Small intestine (tissue), 7 donors: ENCODE data around the gene NOX5. TPM values are rescaled to one million over a fixed set of nuclear protein-coding genes. Genes with fewer than 3 reads are reported as not detected.

Source experiments
- DNase-seq, 2 donors: peaks; one replicate each; pipeline versions ENCODE4 v3.0.0 to v3.0.0-alpha.2; 2013
- FAIRE-seq: peaks from 2 replicates; lab custom pipeline; 2012; peaks lifted over from hg19 to GRCh38; lab: Jason Lieb, UNC
- H3K27ac ChIP-seq, 3 donors: one replicate each; pipeline ENCODE4 v1.5.1; 2013; ENCODE audit warnings: low read length in 2 of 3, mild to moderate bottlenecking in 2 of 3, control low read depth in 1 of 3, inconsistent platforms in 1 of 3, low read depth in 1 of 3, moderate library complexity in 1 of 3
- H3K27me3 ChIP-seq, 3 donors: one replicate each; pipeline ENCODE4 v1.6.1; 2013; ENCODE audit warnings: low read length in 3 of 3, inconsistent platforms in 1 of 3; ENCODE audit not compliant: control insufficient read depth in 3 of 3, insufficient read depth in 3 of 3
- H3K36me3 ChIP-seq, 3 donors: one replicate each; pipeline ENCODE4 v1.6.1; 2013; ENCODE audit warnings: low read length in 3 of 3, inconsistent platforms in 1 of 3, low read depth in 1 of 3, mild to moderate bottlenecking in 1 of 3, moderate library complexity in 1 of 3; ENCODE audit not compliant: control insufficient read depth in 3 of 3, insufficient read depth in 2 of 3
- H3K4me1 ChIP-seq, 3 donors: one replicate each; pipeline ENCODE4 v1.6.1; 2013; ENCODE audit warnings: low read length in 2 of 3, inconsistent platforms in 1 of 3, low read depth in 1 of 3, mild to moderate bottlenecking in 1 of 3, moderate library complexity in 1 of 3; ENCODE audit not compliant: control insufficient read depth in 3 of 3, insufficient read depth in 2 of 3
- H3K4me3 ChIP-seq, 3 donors: one replicate each; pipeline ENCODE4 v1.5.1; 2013; ENCODE audit warnings: low read length in 3 of 3, control low read depth in 1 of 3, inconsistent platforms in 1 of 3, low read depth in 1 of 3, mild to moderate bottlenecking in 1 of 3, moderate library complexity in 1 of 3
- H3K9me3 ChIP-seq, 2 donors: one replicate each; pipeline ENCODE4 v1.6.1; 2013; ENCODE audit warnings: low read depth in 1 of 2, low read length in 1 of 2; ENCODE audit not compliant: control insufficient read depth in 2 of 2, insufficient read depth in 1 of 2
- WGBS, 3 donors: extraction: QIAGEN DNeasy Blood & Tissue Kit; methylation state at CpG; one replicate each; pipeline ENCODE4 v1.1.7; 2013; 5-methylcytosine and 5-hydroxymethylcytosine counted together
- polyA plus RNA-seq, 4 donors: library from polyadenylated mRNA; stranded (reverse) in 3 of 4; unstranded in 1 of 4; fragments of 200-250 nt in 3 of 4; fragments of 120-200 nt in 1 of 4; gene quantifications; one replicate each; pipeline versions ENCODE4 v1.2.1 to v1.2.3, GENCODE V29; 2013
- donor health status: healthy with polysubstance abuse.
- donor health status: control.
- donor health status: control.
- donor health status: Bipolar disorder and iron deficiency.
- donor health status: healthy.

The NOX5 gene
- polyA plus RNA-seq, 4 donors: 0.04 TPM; not detected in 2

GRCh38 chr15:69002783-69003182 is 11.7 kb upstream of the NOX5 start:
- H3K4me3 ChIP-seq: no peak overlapping the region
- H3K4me1 ChIP-seq: no peaks in the 10 kb centered on the region
- no peak for FAIRE-seq
- no peak for DNase-seq
- peaks cover 0 to 2% (median 0%) of the 10 kb centered on the region in 3 donors for H3K27me3 ChIP-seq
- WGBS, 3 donors: 89 to 92% (median 91%) methylated on average over 4 of the region's 4 CpGs
- no peak overlapping the region for H3K27ac ChIP-seq
- peaks cover 0 to 7% of the 10 kb centered on the region in 2 donors for H3K9me3 ChIP-seq
- no peaks in the 10 kb centered on the region for H3K36me3 ChIP-seq

- Histone ChIP-seq H3K4me1 (no peaks in the 10 kb centered on the region), H3K4me3 (no peak overlapping the region), H3K36me3 (no peaks in the 10 kb centered on the region), H3K27me3 (peaks cover 0 to 2% (median 0%) of the 10 kb centered on the region in 3 donors), H3K27ac (peak overlapping the region in 1 of 3 donors; percentile 54), H3K9me3 (peaks cover 0 to 10% of the 10 kb centered on the region in 2 donors)
- 17 to 65% (median 50%) methylated on average over 2 of the region's 2 CpGs for WGBS, 3 donors
- FAIRE-seq (no peak), DNase-seq (peak; percentile 56 to 75)
Observed at GRCh38 chr15:69004011-69004410, 10.5 kb upstream of the NOX5 start.

- Histone ChIP-seq H3K27me3 (no peaks in the 10 kb centered on the region), H3K4me1 (no peaks in the 10 kb centered on the region), H3K4me3 (no peak overlapping the region), H3K27ac (no peak overlapping the region), H3K9me3 (peaks cover 0 to 18% of the 10 kb centered on the region in 2 donors), H3K36me3 (no peaks in the 10 kb centered on the region)
- no peak for DNase-seq
- no peak for FAIRE-seq
Observed at GRCh38 chr15:69008056-69008455, 6.4 kb upstream of the NOX5 start.

GRCh38 chr15:69009341-69009740 is 5.2 kb upstream of the NOX5 start:
- DNase-seq: no peak
- FAIRE-seq: no peak
- H3K36me3 ChIP-seq: no peaks in the 10 kb centered on the region
- no peak overlapping the region for H3K4me3 ChIP-seq
- WGBS, 3 donors: 88 to 91% (median 88%) methylated on average over 5 of the region's 5 CpGs
- no peak overlapping the region for H3K27ac ChIP-seq
- peaks cover 0 to 18% of the 10 kb centered on the region in 2 donors for H3K9me3 ChIP-seq
- no peaks in the 10 kb centered on the region for H3K4me1 ChIP-seq
- no peaks in the 10 kb centered on the region for H3K27me3 ChIP-seq

DNA sequence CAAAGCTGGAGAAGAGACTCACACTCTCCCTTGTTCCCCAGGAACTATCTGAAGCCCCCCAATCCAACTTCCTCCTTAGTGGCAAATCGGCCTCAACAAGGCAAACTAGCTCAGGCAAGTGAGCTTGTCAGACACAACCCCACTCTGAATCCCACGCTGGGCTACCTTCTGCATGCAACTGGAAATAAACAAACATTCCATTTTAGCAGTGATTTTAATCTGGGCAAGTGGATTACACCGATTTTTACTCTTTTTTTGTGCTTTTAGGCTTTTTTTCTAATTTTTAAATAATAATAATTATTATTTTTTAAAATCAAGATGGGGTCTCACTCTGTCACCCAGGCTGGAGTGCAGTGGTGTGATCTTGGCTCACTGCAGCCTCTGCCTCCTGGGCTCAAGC is 2.9 kb upstream of the NOX5 start:
- FAIRE-seq (no peak), DNase-seq (no peak)
- H3K27me3 ChIP-seq: no peaks in the 10 kb centered on the region
- H3K9me3 ChIP-seq: peaks cover 0 to 18% of the 10 kb centered on the region in 2 donors
- no peak overlapping the region for H3K4me3 ChIP-seq
- H3K36me3 ChIP-seq: no peaks in the 10 kb centered on the region
- WGBS, 3 donors: 85 to 89% (median 85%) methylated on average over 3 of the region's 3 CpGs
- no peak overlapping the region for H3K27ac ChIP-seq
- H3K4me1 ChIP-seq: no peaks in the 10 kb centered on the region

DNA sequence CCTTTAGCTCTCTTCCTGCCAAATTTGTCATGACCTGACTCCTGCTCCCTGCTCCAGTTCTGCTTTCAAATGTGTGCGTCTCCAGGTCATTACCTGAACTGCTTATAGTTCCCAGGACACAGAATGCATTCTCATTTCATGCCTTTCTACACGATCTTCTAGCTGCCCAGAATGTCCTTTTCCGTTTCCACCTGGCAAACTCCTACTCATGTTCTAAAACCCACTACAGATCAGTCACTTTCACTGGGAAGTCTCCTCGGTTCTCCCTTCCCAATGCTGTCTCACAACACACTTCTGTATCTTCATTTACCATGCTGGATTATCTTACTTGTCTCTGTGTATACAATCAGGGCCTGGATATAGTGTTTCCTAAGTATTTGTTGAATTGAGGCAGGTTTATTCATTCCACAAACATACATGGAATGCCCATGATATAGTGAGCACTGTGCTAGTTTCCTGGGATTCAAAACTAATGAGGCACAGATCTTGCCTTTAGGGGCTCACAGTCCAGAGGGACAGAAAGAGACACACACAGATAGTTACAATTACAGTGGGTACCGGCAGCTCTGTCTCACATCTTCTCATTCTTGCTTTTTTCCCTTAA is 1.6 kb upstream of the NOX5 start:
- no peak for FAIRE-seq
- WGBS, 3 donors: 82 to 89% (median 84%) methylated on average over 5 of the region's 5 CpGs

DNA sequence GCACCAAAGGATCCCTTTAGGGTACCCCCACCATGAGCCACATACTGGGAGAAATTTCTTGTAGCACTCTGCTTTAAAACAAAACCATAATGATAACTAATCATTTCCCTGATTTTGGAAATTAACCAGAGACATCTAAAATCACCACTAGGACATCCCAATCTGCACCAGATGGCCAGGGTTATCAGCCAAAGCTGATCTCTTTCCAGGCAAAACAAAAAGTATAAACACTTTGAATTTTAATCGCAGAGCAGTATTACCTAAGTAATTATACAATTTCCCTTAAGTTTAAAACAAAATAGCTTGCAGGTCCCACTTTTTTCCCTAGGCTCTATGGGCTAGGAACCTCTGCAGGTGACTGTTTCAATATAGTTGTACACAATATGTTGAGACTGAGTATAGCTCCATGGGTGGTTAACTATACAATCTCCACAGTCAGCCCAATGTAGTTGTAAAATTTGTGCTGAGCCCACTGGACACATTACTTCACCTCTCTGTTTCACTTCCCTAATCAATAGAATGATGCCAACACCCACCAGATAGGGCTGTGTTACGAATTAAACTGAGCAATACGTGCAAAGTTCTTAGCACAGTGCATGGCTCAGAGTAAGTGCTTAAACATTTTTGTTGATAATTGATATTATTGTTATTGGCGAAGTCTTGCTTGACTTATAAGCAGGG is 629 bp upstream of the NOX5 start:
- H3K36me3 ChIP-seq: no peaks in the 10 kb centered on the region
- no peak overlapping the region for H3K4me3 ChIP-seq
- H3K4me1 ChIP-seq: no peaks in the 10 kb centered on the region
- peaks cover 0 to 10% of the 10 kb centered on the region in 2 donors for H3K9me3 ChIP-seq
- DNase-seq (no peak), FAIRE-seq (no peak)
- no peak overlapping the region for H3K27ac ChIP-seq
- H3K27me3 ChIP-seq: no peaks in the 10 kb centered on the region
- 80 to 82% (median 81%) methylated on average over 4 of the region's 4 CpGs for WGBS, 3 donors

More for the DNA sequence above, 1.6 kb upstream of the NOX5 start:
- DNase-seq: no peak
- no peak overlapping the region for H3K4me3 ChIP-seq
- no peaks in the 10 kb centered on the region for H3K36me3 ChIP-seq
- no peaks in the 10 kb centered on the region for H3K4me1 ChIP-seq
- H3K27ac ChIP-seq: no peak overlapping the region
- no peaks in the 10 kb centered on the region for H3K27me3 ChIP-seq
- peaks cover 0 to 11% of the 10 kb centered on the region in 2 donors for H3K9me3 ChIP-seq

DNA sequence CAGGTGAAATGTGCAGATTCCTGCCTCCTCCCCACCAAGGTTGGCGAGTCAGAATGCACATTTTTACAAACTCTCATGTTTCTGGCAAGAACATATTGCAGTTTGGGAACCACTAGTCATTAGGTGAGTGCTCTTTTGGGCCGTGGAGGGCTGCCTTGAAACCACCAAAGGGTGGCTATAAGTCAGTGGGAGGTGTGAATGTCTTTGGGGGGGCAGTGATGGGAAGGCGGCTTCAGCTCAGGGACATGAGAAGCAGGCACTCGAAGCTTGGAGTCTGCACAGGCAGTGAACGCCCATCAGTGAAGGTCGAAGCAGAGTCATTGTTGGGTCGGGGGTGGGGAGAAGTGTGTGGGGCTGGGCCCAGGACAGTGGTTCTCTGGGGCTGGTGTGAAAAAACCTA is 1.1 kb downstream of the NOX5 start:
- WGBS, 3 donors: 73 to 80% (median 78%) methylated on average over 7 of the region's 7 CpGs
- H3K4me1 ChIP-seq: no peaks in the 10 kb centered on the region
- no peaks in the 10 kb centered on the region for H3K27me3 ChIP-seq
- no peak for DNase-seq
- H3K4me3 ChIP-seq: no peak overlapping the region
- no peak for FAIRE-seq
- H3K36me3 ChIP-seq: no peaks in the 10 kb centered on the region
- no peak overlapping the region for H3K27ac ChIP-seq
- H3K9me3 ChIP-seq: no peaks in the 10 kb centered on the region
